NCI-H748 treated with DMSO at 0.1 percent for 48 hours (cell line): ENCODE data around the gene AEBP2.

Experiments used
- DNase-seq: peaks from one replicate; lab custom pipeline; 2025; lab: John Stamatoyannopoulos, UW

The AEBP2 gene

DNA sequence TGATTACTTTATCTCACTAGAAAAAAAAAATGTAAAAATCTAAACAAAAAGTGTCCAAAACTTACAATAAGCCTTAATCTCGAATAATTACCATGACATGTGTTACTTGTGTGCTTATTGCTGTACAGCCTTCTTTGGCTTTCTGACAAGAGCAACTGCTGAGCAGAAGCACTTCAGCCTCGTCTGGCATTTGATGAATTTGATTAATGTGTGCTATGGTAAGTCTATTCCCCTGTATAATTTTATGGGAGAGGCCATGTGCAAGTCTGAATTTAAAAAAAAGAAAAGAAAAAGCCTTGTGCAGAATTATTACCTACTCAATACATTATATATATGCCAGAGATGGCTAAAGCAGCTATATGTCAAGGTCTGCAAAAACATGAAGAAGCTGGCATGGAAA lies 113.9 kb downstream of the AEBP2 start:
- DNase-seq, result no peak

DNA sequence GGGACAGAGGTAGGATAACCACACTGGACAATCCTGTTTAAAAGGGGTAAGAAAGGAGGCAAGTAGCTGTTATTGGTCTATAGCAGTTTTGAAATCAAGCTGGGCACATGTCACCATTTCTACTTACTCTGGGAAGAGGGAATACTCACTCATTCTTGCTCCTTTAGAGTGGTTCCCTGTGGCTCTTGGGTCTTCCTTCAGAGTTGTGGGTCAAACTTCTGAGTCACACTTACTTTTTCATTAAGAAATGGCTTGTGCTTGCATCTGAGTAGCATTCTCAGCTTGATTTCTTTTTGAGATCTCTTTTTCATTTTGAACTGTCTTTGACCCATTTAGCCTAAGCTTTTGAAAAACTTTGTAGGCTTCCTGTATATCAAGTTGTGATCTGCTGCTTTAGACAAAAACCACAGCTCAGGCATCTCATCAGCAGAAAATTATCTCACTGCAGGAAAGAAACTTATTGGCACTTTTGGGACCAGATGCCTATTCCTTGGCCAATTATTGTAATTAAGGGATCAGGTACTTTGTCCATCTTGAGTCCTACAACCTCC lies 122.2 kb downstream of the AEBP2 start:
- DNase-seq, result no peak
